UCSD-AML1 (cell line): ENCODE data around the gene RAB4A.

Experiments
- DNase-seq: peaks from one replicate; lab custom pipeline; 2025; ENCODE audit not compliant: unreplicated experiment; lab: John Stamatoyannopoulos, UW

The RAB4A gene

GRCh38 chr1:229270547-229271447, at the start of gene RAB4A:
TSS of gene RAB4A (plus strand) at chr1:229271111. CDS start at chr1:229271340, 229 bp downstream.
- DNase-seq, result peak; percentile 94

- DNase-seq, result no peak
Measured at GRCh38 chr1:229222081-229222480, 48.8 kb upstream of the RAB4A start.

- DNase-seq, result no peak
Measured at GRCh38 chr1:229223498-229223897, 47.4 kb upstream of the RAB4A start.

GRCh38 chr1:229224308-229224707, 46.6 kb upstream of the RAB4A start:
- DNase-seq, result no peak

GRCh38 chr1:229225331-229225782, 45.6 kb upstream of the RAB4A start:
- no peak for DNase-seq

GRCh38 chr1:229226796-229227195, 44.1 kb upstream of the RAB4A start:
- DNase-seq, result no peak

GRCh38 chr1:229227298-229227919, 43.5 kb upstream of the RAB4A start:
- DNase-seq, result peak; percentile 67

- DNase-seq, result no peak
Measured at GRCh38 chr1:229228522-229228921, 42.4 kb upstream of the RAB4A start.

GRCh38 chr1:229229137-229229720, 41.7 kb upstream of the RAB4A start:
- no peak for DNase-seq

GRCh38 chr1:229229721-229230139, 41.2 kb upstream of the RAB4A start:
- DNase-seq, result no peak

- no peak for DNase-seq
Measured at GRCh38 chr1:229230140-229230892, 40.6 kb upstream of the RAB4A start.

GRCh38 chr1:229230893-229231753, 39.8 kb upstream of the RAB4A start:
- no peak for DNase-seq

- no peak for DNase-seq
Measured at GRCh38 chr1:229231754-229232119, 39.2 kb upstream of the RAB4A start.

- no peak for DNase-seq
Measured at GRCh38 chr1:229234870-229235472, 35.9 kb upstream of the RAB4A start.

GRCh38 chr1:229237320-229237719, 33.6 kb upstream of the RAB4A start:
- DNase-seq, result no peak

GRCh38 chr1:229238231-229238630, 32.7 kb upstream of the RAB4A start:
- DNase-seq, result no peak

- no peak for DNase-seq
Measured at GRCh38 chr1:229238674-229239415, 32.1 kb upstream of the RAB4A start.

GRCh38 chr1:229240532-229240931, 30.4 kb upstream of the RAB4A start:
- no peak for DNase-seq

- no peak for DNase-seq
Measured at GRCh38 chr1:229241390-229241789, 29.5 kb upstream of the RAB4A start.
